Heart left ventricle (tissue), 13 donors: ENCODE data around the gene TRPV3.

ENCODE experiments used
- CTCF ChIP-seq, 12 donors: fragments of 200-600 bp; sonication (generic) in 4 of 12; IDR thresholded peaks; one replicate each; pipeline versions ENCODE4 v1.5.0 to v1.8.0; 2018 to 2022; ENCODE audit warnings: antibody characterized with exemption in 12 of 12, mild to moderate bottlenecking in 5 of 12
- POLR2A ChIP-seq, 2 donors: fragments of 450-650 bp; IDR thresholded peaks; one replicate each; pipeline ENCODE4 v1.6.1; 2017; ENCODE audit warnings: antibody characterized with exemption in 2 of 2, mild to moderate bottlenecking in 2 of 2, moderate library complexity in 2 of 2
- donor health status: ischemic (EF 13 %, LVEDD 7.1; RV severe dilation, severe dysfunction).
- donor health status: DM: no; HTN: yes; CAD: no.
- donor health status: DM: no; HTN: no; CAD: no.
- donor health status: ischemic (EF 25% LVEDD 6.9; RV normal size, moderate dysfunction).
- donor health status: ischemic (EF 25% LVEDD 5.7; RV mildly dilated, moderate dysfunction).
- donor health status: ischemic (EF 35%, LVEDD 5.7; RV mildly dilated, moderate dysfunction).
- donor health status: nonischemic (EF 11% LVEDD 7.7; RV severe dilation, severe dysfunction).
- donor health status: DM: yes; HTN: yes; CAD: no.
- donor health status: PGD.
- donor health status: ischemic (EF 29% LVEDD 5.4; RV normal size, mild dysfunction).
- donor health status: nonischemic (EF 23%, LVEDD 6.1; RV moderate dilation, normal function).

GRCh38 chr17:3546997-3547396, 10.6 kb downstream of the TRPV3 start:
- TF ChIP-seq CTCF (IDR thresholded peaks at IDR 0.05) (no peak), POLR2A (IDR thresholded peaks at IDR 0.05) (no peak)
